Suprapubic skin (tissue), 4 donors: ENCODE data around the gene CYP4F12.

ENCODE experiments used
- EP300 ChIP-seq: sonication (generic); formaldehyde crosslinking; IDR thresholded peaks from one replicate; pipeline ENCODE4 v1.6.1; 2017; ENCODE audit warnings: antibody characterized with exemption
- POLR2A ChIP-seq, 2 donors: fragments of 450-650 bp; IDR thresholded peaks; one replicate each; pipeline ENCODE4 v1.6.1; 2017; ENCODE audit warnings: antibody characterized with exemption in 2 of 2, mild to moderate bottlenecking in 2 of 2, moderate library complexity in 2 of 2
- POLR2AphosphoS5 ChIP-seq, 3 donors: sonication (generic); formaldehyde crosslinking; IDR thresholded peaks; one replicate each; pipeline ENCODE4 v1.6.1; 2017; ENCODE audit warnings: antibody characterized with exemption in 3 of 3
- TF ChIP-seq, protein P1 (sequence below), 2 donors: fragments of 200-600 bp in 1 of 2; fragments of 450-650 bp in 1 of 2; sonication (generic) in 1 of 2; IDR thresholded peaks; one replicate each; pipeline ENCODE4 v1.5.1; 2016 to 2019; ENCODE audit warnings: antibody characterized with exemption in 2 of 2, mild to moderate bottlenecking in 1 of 2, moderate library complexity in 1 of 2

DNA sequence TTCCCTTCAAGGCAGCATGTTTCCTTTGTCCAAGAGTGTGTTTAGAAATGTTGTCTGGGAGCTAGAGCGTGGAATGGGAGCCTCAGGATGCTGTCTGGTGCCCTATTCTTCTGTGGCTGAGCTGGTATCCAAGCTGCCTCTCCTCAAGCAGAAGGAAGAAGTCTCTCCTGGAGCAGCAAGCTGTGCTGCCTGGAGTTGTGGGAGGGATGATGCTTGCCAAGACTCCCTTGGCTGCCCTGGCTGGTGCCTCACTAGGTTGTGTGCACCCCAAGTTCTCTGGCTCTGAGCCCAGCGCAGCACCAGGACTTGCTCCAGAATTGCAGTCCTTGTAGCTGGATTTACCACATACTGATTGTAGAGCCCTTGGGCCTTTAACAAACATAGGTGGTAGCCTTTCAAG is 36.9 kb upstream of the CYP4F12 start:
- TF ChIP-seq POLR2AphosphoS5 (IDR thresholded peaks at IDR 0.05), result no peak
- TF ChIP-seq, protein P1, sequence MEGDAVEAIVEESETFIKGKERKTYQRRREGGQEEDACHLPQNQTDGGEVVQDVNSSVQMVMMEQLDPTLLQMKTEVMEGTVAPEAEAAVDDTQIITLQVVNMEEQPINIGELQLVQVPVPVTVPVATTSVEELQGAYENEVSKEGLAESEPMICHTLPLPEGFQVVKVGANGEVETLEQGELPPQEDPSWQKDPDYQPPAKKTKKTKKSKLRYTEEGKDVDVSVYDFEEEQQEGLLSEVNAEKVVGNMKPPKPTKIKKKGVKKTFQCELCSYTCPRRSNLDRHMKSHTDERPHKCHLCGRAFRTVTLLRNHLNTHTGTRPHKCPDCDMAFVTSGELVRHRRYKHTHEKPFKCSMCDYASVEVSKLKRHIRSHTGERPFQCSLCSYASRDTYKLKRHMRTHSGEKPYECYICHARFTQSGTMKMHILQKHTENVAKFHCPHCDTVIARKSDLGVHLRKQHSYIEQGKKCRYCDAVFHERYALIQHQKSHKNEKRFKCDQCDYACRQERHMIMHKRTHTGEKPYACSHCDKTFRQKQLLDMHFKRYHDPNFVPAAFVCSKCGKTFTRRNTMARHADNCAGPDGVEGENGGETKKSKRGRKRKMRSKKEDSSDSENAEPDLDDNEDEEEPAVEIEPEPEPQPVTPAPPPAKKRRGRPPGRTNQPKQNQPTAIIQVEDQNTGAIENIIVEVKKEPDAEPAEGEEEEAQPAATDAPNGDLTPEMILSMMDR (IDR thresholded peaks at IDR 0.05), result no peak
- no peak for TF ChIP-seq POLR2A (IDR thresholded peaks at IDR 0.05)
- TF ChIP-seq EP300, result no peak
